ENCODE results near the gene TRIM66. TPM values are rescaled to one million over a fixed set of nuclear protein-coding genes. Genes with fewer than 3 reads are reported as not detected.

The TRIM66 gene
- total RNA-seq, 4 donors from 2014 or later: 3.3 to 13.0 (median 6.2) TPM

GRCh38 chr11:8574798-8575197 is 107.7 kb downstream of the TRIM66 start:
- TF ChIP-seq CTCF (IDR thresholded peaks at IDR 0.05) (no peak), POLR2A (IDR thresholded peaks at IDR 0.05) (no peak)
- DNase-seq (ENCODE audit: low spot score in 2 of 2): no peak
- WGBS, 2 donors: 95 to 100% methylated on average over 1 of the region's 1 CpG
- H3K4me3 ChIP-seq (ENCODE audit: low read depth, poor library complexity, severe bottlenecking): no peak overlapping the region
- intact Hi-C loops (cut with DNase I; ENCODE audit: low total_unique reads): no loop called here

GRCh38 chr11:8573777-8574176 is 108.7 kb downstream of the TRIM66 start:
- intact Hi-C loops (cut with DNase I; ENCODE audit: low total_unique reads): no loop called here
- H3K4me3 ChIP-seq (ENCODE audit: low read depth, poor library complexity, severe bottlenecking): no peak overlapping the region
- TF ChIP-seq CTCF (IDR thresholded peaks at IDR 0.05): no peak
- TF ChIP-seq POLR2A (IDR thresholded peaks at IDR 0.05): no peak
- WGBS, 2 donors: 81 to 85% methylated on average over 1 of the region's 1 CpG
- DNase-seq (ENCODE audit: low spot score in 2 of 2): no peak

GRCh38 chr11:8567602-8568198 is 114.8 kb downstream of the TRIM66 start:
- H3K4me3 ChIP-seq (ENCODE audit: low read depth, poor library complexity, severe bottlenecking): no peak overlapping the region
- intact Hi-C loops (cut with DNase I; ENCODE audit: low total_unique reads): loop anchor here (10.0 kb wide), 2 partner anchors 233 to 343 kb away; no protein-coding TSS in a partner anchor
- TF ChIP-seq CTCF (IDR thresholded peaks at IDR 0.05) (no peak), POLR2A (IDR thresholded peaks at IDR 0.05) (no peak)
- DNase-seq (ENCODE audit: low spot score in 2 of 2): no peak
- WGBS, 2 donors: 52 to 54% methylated on average over 2 of the region's 2 CpGs

- intact Hi-C loops (cut with DNase I; ENCODE audit: low total_unique reads): loop anchor here (10.0 kb wide), 2 partner anchors 232 to 342 kb away; no protein-coding TSS in a partner anchor
- DNase-seq (ENCODE audit: low spot score in 2 of 2): no peak
- TF ChIP-seq POLR2A (IDR thresholded peaks at IDR 0.05) (no peak), CTCF (IDR thresholded peaks at IDR 0.05) (no peak)
- no peak overlapping the region for H3K4me3 ChIP-seq (ENCODE audit: low read depth, poor library complexity, severe bottlenecking)
- 26 to 27% methylated on average over 5 of the region's 5 CpGs for WGBS, 2 donors
These were observed 115.8 kb downstream of the TRIM66 start for GRCh38 chr11:8566613-8567210.

- WGBS, 2 donors: 58 to 76% methylated on average over 2 of the region's 2 CpGs
- no peak overlapping the region for H3K4me3 ChIP-seq (ENCODE audit: low read depth, poor library complexity, severe bottlenecking)
- intact Hi-C loops (cut with DNase I; ENCODE audit: low total_unique reads): loop anchor here (1.0 to 10.0 kb wide), 3 partner anchors 19 to 340 kb away; no protein-coding TSS in a partner anchor
- DNase-seq (ENCODE audit: low spot score in 2 of 2): no peak
- TF ChIP-seq CTCF (IDR thresholded peaks at IDR 0.05): no peak
These were observed 117.9 kb downstream of the TRIM66 start for GRCh38 chr11:8564526-8564925.

Other genes with a start within 250 kb of the TRIM66 start
- 1 to 10 TPM in 1 of 4 donors, under 1 TPM in 2, not detected in 1; 0.23 to 6.5 (median 0.29) TPM for gene STK33, start 88.4 kb downstream of the TRIM66 start, total RNA-seq
- 1,000 to 10,000 TPM in 3 of 4 donors, 100 to 1,000 TPM in 1; 913 to 2,100 (median 1,383) TPM for gene RPL27A, start 127 bp upstream of the TRIM66 start, total RNA-seq
- 10 to 100 TPM; 10.1 to 18.6 (median 13.6) TPM for gene AKIP1, start 228.5 kb upstream of the TRIM66 start, total RNA-seq